GM19372 (cell line): ENCODE data around the gene ATP11C.
A peak's percentile ranks its signal among the peaks of the same experiment; 100 is the strongest.
"Not testable (repeated sequence)": the region's sequence is repeated elsewhere in the genome, so short reads cannot be mapped to it uniquely, and the experiment has no call there.

ENCODE experiments used
- ATAC-seq: cut with Tn5 transposase; IDR thresholded peaks from one replicate; pipeline ENCODE4 v1.9.1; 2021; ENCODE audit warnings: mild to moderate bottlenecking, low read depth, moderate library complexity; ENCODE audit not compliant: unreplicated experiment

The ATP11C gene

DNA sequence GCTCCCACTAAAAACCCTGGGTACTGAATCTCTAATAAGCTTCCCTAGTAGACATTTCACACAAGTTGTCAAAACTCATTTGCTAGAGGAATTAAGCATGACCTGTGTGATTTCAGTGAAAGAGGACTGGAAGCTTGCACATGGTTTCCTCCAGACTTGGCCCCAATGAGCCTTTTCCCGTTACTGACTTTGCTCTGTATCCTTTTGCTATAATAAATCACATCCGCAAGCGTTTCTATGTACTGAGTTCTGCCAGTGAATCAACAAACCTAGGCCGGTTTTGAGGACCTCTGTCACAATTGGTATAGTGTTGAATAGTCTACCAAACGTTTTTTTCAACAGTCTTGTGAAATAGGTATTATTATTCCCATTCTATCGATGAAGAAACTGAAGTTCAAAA lies 8.2 kb downstream of the ATP11C start:
- ATAC-seq: no peak

DNA sequence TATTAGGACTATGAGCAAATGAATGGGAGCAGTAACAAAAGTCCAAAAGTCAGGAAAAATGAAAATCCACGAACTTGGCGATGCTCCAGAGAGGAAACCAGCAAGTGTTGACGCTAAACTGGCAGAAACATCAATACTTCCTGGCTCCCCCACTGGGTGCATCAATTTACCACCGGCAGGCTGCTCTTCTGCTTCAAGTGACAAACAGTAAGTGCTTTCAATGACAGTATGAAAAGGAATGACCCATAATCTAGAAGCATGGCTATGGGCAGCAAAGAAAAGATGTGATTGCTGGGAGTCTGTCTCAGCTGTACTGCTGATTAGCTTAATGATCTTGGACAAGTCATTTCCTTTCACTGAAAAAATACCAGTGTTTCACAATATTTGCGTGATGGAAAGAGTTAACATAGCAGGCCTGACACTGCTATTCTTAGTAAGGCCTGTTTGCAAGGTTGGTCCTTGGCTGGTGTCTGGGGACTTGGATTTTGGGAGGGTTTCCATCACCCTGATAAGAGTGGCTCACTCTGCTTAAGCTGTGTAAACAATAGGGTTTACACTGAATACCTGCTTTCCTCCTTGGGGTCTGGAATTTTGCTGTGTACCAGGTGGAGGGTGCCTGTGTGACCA lies 8.7 kb downstream of the ATP11C start:
- ATAC-seq: no peak

DNA sequence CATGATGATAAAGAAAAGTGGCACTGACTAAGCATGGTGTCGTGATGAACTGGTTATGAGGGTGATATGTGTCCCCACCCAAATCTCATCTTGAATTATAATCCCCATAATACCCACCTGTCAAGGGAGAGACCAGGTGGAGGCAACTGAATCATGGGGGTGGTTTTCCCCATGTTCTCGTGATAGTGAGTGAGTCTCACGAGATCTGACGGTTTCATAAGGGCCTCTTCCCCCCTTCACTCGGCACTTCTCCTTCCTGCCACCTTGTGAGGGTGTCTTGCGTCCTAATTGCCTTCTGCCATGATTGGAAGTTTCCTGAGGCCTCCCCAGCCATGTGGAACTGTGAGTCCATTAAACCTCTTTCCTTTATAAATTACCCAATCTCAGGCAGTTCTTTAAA lies 11.7 kb downstream of the ATP11C start:
- not testable (repeated sequence) for ATAC-seq

DNA sequence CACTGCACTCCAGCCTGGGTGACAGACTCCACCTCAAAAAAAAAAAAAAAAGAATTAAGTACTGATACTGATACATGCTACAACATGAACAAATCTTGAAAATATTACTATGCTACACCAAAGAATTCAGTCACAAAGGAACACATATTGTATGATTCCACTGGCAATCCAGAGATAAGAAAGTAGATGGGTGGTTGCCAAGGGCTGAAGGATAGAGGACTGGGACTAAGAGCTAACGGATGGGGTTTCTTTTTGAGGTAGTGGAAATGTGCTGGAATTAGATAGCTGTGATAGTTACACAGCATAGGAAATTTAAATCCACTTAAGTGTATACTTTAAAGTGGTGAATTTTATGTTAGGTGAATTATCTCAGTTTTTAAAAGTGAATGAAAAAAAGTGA lies 12.5 kb downstream of the ATP11C start:
- no peak for ATAC-seq

DNA sequence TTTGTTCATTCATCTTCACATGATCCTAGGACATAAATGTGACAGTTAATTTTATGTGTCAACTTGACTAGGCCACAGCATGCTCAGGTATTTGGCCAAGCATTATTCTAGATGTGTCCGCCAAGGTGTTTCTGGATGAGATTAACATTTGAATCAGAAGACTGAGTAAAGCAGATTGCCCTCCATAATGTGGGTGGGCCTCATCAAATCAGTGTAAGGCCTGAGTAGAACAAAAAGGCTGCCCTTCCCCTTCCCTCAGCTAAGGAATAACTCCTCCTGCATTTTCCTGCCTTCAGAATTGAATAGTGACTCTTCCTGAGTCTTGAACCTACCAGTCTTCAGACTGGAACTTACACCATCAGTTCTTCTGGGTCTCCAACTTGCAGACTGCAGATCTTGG lies 18.4 kb downstream of the ATP11C start:
- ATAC-seq: no peak

DNA sequence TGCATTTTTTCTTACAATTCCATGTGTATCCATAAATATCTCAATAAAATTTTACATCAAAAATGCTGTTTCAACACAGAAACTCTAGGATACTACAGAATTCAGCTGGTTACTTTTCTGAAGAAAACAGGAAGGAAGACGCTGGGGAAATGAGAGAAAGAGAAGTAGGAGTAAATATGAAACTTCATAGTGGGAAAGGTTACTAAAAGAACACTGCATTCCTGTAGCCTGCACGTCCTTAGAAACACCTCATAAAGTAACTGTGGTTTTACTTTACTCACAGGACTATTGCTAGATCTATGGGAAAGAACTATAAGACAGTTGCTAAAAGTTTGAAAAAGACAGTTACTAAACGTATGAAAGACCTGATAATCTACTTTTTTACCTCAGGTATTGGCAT lies 23.1 kb downstream of the ATP11C start:
- ATAC-seq: no peak

DNA sequence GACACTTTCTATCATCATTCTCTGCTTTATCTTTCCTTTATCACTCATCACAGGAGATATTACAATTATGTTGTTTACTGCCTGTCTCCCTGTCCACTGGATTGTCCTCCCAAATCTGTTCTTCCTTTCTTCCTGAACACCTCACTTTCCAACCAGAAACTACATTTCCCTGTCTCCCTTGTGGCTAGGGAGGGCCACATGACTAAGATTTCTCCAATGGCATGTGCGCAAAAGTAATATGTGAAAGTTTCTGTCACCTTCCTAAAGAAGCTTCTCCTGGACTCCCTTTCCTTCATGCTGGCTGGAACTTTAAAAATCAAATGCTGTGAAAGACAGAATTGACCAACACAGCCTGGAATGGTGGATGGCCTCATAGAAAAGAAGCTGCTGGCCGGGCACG lies 25.8 kb downstream of the ATP11C start:
- ATAC-seq: no peak

DNA sequence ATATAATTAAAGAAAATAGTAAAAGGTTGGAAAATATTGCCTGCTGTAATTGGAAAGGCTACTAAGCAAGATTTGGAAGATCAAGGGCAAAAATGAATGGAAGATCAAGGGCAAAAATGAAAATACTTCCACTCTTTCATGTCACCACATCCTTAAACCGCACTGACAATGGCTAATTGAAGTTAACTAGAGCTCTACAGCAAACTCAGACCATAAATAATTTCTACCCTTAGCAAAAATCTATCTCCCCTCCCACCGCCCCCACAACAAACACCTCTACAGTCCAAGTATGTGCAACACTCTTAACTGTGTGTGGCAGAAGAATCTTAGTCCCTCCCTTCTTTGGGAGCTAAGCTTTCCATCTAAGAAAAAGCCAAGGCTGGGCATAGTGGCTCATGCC lies 27.1 kb downstream of the ATP11C start:
- no peak for ATAC-seq

DNA sequence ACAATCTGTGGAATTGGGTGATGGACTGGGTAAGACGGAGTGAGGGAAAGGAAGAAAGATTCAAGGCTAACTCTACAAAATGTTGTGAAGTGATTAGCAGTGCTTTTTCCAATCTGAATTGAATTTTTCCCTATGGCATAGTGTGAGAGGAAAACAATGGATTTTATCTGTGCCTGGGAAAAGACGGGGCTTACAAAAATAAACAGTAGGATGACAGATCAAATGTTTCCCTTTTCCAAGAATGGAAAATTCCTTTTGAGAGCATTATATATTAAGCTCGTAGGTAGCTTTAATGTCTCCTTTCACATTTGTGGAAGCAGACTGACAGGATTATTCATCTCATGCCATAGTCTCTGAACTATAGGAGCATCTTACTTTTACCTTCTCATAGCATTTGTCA lies 27.8 kb downstream of the ATP11C start:
- no peak for ATAC-seq

DNA sequence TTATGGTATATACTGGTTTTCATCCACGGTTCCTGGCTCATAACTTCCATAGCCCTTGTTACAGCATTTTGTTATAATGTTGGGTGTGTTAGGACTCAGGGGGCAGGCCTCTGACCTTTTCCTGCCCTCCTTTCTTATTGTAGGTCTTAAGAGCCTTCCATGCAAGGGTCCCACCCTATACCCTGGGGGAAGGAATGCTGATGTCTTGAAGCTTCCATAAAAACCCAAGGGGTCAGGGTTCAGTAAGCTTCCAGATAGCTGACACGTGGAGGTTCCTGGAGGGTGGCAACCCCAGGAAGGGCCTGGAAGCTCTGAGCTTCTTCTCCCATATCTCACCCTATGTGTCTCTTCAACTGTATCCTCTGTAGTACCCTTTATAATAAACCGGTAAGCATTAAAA lies 29.6 kb downstream of the ATP11C start:
- ATAC-seq: no peak

DNA sequence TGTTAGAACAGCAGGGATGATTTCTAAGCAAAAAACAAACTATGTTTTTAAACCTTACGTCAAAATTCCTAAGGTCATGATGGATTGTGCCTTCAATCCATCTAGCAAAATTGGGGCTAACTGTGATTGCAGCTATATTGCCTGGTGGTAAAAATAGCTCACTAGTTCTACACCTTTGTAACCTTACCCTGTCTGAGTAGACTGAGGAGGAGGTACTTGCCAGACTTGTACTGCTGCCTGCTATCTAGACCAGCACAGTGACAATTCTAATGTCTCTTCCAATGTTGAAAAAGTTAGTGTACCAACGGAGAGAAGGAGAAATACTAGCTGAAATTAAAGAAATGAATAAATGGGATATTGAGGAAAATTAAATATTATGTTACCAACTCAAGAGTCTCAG lies 30.3 kb downstream of the ATP11C start:
- no peak for ATAC-seq

DNA sequence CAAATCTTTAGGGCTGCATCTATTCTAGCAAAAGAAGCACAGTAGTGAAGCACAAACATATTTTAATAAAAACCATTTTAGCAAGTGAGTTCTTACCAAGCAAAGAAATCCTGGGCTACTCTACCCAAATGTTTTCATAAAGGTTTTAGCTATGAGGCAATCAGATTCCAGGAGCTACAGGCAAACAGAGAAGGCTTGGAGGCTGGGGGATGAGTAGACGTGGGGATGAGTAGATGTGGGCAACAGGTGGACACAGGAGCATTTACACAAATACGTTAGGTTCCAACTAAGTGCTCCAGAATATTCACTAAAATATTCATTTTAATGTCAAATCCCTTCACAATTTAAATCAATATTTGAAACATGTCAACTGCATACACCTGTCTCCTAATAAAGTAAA lies 34.5 kb downstream of the ATP11C start:
- no peak for ATAC-seq

DNA sequence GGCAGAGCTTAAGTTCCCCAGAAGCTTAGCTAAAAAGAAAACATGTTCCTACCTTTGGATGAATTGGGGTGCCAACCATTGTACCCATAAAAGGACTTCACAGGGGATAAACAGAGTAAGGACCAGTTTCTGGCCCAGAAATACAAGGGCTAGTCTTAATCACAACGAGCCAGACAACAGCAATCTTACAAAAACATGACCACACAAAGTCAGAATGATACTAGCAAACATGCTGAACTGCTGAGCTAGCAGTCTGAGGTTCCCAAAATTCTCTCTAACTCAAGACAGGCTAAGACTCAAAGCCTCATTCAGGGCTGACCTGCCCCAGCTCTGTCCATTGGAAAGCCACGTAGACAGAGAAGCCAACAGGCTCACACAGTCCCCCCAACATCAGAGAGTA lies 40.3 kb downstream of the ATP11C start:
- peak; percentile 60 for ATAC-seq

DNA sequence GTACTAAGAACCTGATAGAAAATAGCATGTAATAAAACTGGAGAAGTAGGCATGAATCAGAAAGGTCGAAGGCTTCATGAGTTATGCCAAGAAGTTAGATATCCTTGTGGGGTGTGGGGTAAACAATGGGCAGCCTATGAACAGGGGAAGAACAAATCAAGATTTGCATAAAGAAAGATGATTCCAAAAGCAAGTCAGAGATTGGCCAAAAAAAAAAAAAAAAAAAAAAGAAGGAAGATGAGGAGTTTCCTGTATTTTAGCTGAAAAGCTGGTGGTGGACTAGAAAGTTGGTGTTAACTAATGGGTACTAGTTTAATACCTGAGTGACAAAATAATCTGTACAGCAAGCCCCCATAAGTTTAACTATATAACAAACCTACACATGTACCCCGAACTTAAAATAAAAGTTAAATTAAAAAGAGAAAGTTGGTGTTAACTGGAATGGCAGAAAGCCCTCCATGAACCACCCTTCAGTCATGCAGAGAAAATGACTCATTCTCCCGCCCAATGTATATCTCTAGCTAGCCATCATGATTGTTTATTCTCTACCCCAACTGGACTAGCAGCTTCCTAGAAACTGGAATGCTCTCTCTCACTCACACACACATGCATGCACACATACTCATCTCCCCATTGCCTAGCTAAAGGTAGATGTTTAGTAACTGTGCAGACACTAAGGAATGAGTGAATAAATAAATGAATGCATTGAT lies 41.7 kb downstream of the ATP11C start:
- no peak for ATAC-seq

DNA sequence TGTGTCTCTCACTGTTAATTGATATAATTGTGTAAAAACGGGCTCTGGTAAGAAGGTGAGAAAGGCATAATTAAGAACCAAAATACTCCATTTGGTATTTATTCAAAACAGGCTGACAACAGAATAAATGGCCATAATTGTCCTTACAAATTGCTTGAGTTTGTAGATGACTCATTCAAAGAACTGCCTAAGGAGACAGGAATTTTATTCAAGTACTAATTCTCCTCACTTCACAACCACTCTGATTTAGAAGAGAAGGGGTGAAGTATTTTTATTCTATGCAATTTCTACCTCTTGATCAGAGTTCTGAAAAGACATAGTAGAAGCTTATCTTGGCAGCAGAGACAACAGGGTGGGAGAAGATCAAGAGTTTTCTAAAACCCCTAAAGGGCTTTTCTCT lies 43.1 kb downstream of the ATP11C start:
- ATAC-seq: no peak

DNA sequence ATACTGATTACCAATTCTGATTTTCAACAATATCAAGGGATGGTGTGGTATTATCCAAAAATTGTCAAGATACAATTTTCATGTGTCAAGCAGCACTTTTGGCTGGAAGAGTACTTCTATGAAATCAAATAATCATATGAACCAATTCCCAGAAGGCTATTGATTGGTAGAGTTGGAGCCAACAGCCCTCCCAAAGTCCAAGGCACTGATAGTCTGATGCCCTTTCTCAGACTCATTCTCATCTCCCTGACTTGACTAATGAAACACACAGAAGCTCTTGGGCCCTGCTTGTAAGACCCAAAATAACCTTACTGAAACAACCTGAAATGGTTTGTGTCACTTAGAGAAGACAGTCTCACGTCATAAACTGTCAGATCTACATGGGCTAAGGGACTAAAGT lies 48.9 kb downstream of the ATP11C start:
- no peak for ATAC-seq

DNA sequence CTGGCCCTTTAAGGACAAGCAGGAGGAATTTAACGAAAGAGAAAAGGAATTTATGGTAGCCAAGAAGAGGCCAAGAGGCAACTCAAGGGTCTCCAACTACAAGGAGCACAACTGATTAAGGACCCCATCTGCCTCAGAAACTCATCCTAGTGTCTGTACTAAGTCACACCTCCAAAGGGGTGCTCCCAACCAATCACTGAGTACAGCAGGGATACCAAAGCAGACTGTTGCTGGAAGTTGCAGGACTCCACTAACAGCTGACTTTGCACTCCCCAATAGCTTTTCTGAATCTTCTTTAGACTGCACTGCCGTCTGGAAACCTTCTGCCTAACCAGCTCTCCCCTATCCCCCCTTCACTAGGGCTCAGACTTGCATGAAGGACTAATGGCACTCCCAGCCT lies 50.6 kb downstream of the ATP11C start:
- no peak for ATAC-seq

DNA sequence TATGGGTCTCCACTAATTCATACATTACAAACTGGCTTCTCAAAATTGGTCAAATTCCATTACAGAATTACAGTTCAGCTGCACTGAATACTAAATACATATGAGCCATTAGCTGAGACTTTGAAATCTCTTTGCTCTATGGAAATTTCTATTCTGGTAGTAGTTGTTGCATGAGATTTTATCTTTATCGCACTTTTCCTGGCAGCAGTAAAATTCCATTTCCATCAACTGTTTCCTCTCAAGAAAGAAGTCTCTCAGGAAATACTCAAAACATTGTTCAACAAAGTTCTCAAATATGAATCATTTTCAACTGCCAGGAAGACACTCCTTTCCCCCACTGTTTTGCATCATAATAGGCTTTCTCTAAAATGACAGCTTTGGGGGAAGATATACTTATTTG lies 51.3 kb downstream of the ATP11C start:
- ATAC-seq: no peak

DNA sequence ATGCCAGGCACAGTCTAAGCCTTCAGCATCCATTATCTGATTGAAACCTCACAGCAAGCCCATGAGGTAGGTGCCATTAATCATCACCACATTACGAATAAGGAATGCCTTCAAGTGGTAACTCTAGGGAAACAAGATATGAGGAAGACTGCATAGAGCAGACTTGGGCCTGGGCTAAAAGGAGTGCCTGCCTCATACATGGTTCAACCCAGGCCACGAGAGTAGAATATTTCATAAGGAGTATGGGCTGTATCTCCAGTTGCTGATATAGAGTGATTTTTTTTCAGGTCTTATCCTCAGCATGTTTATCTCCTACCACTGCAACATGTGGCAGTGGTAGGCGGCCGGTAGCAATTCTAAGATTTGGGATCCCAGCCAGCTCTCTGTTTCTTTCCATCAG lies 51.7 kb downstream of the ATP11C start:
- no peak for ATAC-seq

DNA sequence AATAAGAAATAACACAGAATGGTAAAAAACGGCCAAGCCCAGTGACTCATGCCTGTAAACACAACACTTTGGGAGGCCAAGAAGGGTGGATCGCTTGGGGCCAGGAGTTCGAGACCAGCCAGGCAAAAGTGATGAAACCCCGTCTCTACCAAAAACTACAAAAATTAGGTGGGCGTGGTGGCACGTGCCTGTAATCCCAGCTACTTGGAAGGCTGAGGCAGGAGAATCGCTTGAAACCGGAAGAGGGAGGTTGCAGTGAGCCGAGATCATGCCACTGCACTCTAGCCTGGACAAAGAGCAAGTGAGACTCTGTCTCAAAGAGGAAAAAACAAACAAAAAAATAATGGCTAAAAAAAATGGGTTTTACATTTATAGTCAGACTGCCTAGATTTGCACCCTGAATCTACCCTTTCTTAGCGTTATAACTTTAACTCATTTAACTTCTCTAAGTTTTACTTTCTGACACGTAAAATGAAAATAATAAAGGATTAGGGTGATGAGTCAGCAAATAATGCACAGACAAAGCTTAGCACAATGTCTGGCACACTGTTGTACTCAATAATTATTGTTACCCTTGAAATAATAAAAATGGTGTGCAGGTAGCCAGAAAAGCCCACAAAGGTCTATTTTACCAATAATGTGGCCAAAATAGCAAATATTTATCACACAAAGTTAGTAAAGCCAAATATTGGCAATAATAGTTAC lies 55.0 kb downstream of the ATP11C start:
- no peak for ATAC-seq

DNA sequence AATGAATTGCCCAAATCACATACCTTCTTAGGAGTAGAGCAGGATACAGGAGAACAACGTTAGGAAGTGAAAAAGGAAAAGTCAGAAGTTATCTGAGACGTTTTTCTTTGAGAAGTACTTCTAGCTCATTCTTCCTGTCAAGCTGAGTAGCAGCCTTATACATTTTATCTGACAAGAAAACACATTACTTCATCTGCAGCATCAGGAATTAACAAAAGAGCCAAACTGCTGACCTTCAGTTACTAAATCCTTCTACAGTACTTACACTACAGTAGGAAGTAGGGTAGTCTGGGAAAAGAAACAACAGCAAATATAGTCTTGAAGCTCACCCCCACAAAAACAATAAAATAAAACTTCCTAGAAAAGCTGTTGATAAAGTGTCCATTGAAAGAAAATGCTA lies 57.0 kb downstream of the ATP11C start:
- no peak for ATAC-seq

DNA sequence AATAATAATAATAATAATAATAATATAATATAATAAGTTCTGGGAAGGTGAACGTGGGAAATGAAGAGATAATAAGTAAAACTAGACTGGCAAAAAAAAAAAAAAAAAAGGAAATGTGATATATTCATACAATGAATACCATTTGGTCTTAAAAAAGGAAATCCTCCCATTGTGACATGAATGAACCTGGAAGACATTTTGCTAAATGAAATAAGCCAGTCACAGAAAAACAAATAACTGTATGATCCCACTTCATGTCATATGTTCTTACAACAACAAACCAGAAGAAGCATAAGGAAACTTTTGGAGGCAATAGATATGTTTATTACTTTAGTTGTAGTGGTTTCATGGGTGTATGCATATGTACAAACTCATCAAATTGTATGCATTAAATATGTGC lies 63.1 kb downstream of the ATP11C start:
- no peak for ATAC-seq
